OCI-LY7 (cell line): Measurements from ENCODE around the gene ROBO2. TPM values are rescaled to one million over a fixed set of nuclear protein-coding genes. Genes with fewer than 3 reads are reported as not detected.

Experiments used
- BruUV-seq: library from RNA; stranded (reverse); fragments of 400-500 nt; replicated peaks from 2 replicates; lab custom pipeline; 2021; lab: Mats Ljungman, UMichigan
- CTCF ChIA-PET: fragments of 300-600 bp; sonication (Branson Sonifier 250); formaldehyde crosslinking; loops from one replicate; lab custom pipeline; 2022; ENCODE audit warnings: antibody characterized with exemption; ENCODE audit not compliant: unreplicated experiment; lab: Charles Lee
- POLR2A ChIA-PET: fragments of 300-600 bp; sonication (Branson Sonifier 250); formaldehyde crosslinking; loops from one replicate; lab custom pipeline; 2022; ENCODE audit warnings: antibody characterized with exemption; lab: Charles Lee
- DNase-seq: peaks from one replicate; pipeline ENCODE4 v3.0.0-alpha.2; 2015; ENCODE audit warnings: low spot score
- H2AFZ ChIP-seq: fragments of 200-600 bp; sonication (generic), shearing (Covaris generic); 2 replicates; pipeline ENCODE4 v1.6.1; 2014; ENCODE audit warnings: mild to moderate bottlenecking, antibody characterized with exemption, low read length, moderate library complexity
- H3K27ac ChIP-seq: fragments of 200-600 bp; sonication (generic); 2 replicates; pipeline ENCODE4 v1.5.1; 2014; ENCODE audit warnings: mixed run types, low read depth, mild to moderate bottlenecking, moderate library complexity, low read length, inconsistent platforms; ENCODE audit not compliant: poor library complexity, severe bottlenecking
- H3K36me3 ChIP-seq: fragments of 200-600 bp; sonication (generic); 2 replicates; pipeline ENCODE4 v1.6.1; 2014; ENCODE audit warnings: mild to moderate bottlenecking, antibody characterized with exemption, low read length, moderate library complexity, mixed read lengths; ENCODE audit not compliant: insufficient read depth
- H3K4me1 ChIP-seq: fragments of 200-600 bp; sonication (generic); 2 replicates; pipeline ENCODE4 v1.5.1; 2014; ENCODE audit warnings: mild to moderate bottlenecking, low read length; ENCODE audit not compliant: insufficient read depth, poor library complexity, severe bottlenecking
- H3K4me2 ChIP-seq: fragments of 200-600 bp; sonication (generic); 2 replicates; pipeline ENCODE4 v1.6.1; 2014; ENCODE audit warnings: mild to moderate bottlenecking, low read length
- H3K4me3 ChIP-seq: fragments of 200-600 bp; sonication (generic); 2 replicates; pipeline ENCODE4 v1.5.1; 2014; ENCODE audit warnings: mild to moderate bottlenecking, low read depth, low read length; ENCODE audit not compliant: poor library complexity, severe bottlenecking
- H3K79me2 ChIP-seq: fragments of 200-600 bp; sonication (generic); 2 replicates; pipeline ENCODE4 v1.6.1; 2016; ENCODE audit warnings: low read depth, mild to moderate bottlenecking, low read length, moderate library complexity, mixed read lengths; ENCODE audit not compliant: insufficient read depth
- H3K9me2 ChIP-seq: fragments of 200-600 bp; sonication (generic); 2 replicates; pipeline ENCODE4 v1.6.1; 2016; ENCODE audit warnings: mild to moderate bottlenecking, low read length, mixed read lengths; ENCODE audit not compliant: insufficient read depth
- H3K9me3 ChIP-seq: fragments of 200-600 bp; sonication (generic); 2 replicates; pipeline ENCODE4 v1.6.1; 2014; ENCODE audit warnings: mild to moderate bottlenecking, mixed run types, low read length, mixed read lengths
- H4K20me1 ChIP-seq: fragments of 200-600 bp; sonication (generic); 2 replicates; pipeline ENCODE4 v1.6.1; 2014; ENCODE audit warnings: mild to moderate bottlenecking, antibody characterized with exemption, low read length, moderate library complexity, mixed read lengths; ENCODE audit not compliant: insufficient read depth
- EZH2phosphoT487 ChIP-seq: fragments of 200-600 bp; sonication (generic); IDR thresholded peaks from 2 replicates; pipeline ENCODE4 v1.6.1; 2018; ENCODE audit warnings: low read depth, borderline replicate concordance, mild to moderate bottlenecking, mixed run types, antibody characterized with exemption, low read length, moderate library complexity, mixed read lengths
- intact Hi-C: fragments of 100-400 bp; cut with micrococcal nuclease; formaldehyde crosslinking; loops from one replicate; pipeline ENCODE4 v1.10.0; 2022; ENCODE audit not compliant: unreplicated experiment
- total RNA-seq, 2 experiments: library from RNA; depleted of rRNA in 1 of 2; stranded (reverse); fragments of >200 nt in 1 of 2; shearing (Covaris generic) in 1 of 2; gene quantifications; 2 replicates each; pipeline ENCODE4 v1.2.3, GENCODE V29; 2014 to 2022
- TF ChIP-seq, protein P1 (sequence below): fragments of 200-600 bp; sonication (generic); conservative IDR thresholded peaks from 2 replicates; pipeline ENCODE4 v1.5.1; 2014; ENCODE audit warnings: mild to moderate bottlenecking, antibody characterized with exemption, low read length, moderate library complexity, mixed read lengths

Gene ROBO2
- total RNA-seq, 2 experiments from 2014 or later: 0.06 to 4.8 TPM

DNA sequence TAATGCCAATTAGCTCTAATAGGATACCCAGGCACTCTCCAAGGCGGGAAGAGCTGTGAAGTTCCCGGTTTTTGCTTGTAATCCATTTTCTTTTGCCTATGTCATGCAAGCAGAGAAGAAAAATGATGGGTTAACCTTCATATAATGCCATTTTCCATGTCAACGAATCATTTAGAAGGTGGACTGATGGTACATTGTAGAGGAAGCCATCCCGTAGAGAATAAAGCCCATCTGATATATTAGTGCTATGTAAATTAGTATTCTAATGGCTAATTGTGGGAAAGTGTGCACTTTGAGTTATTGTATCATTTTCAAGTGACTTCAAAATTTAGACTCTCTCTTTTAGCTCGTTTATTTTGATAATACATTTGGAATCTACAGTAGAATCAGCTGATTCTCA lies 509.1 kb downstream of the ROBO2 start:
- H3K4me2 ChIP-seq: no peak overlapping the region
- H3K79me2 ChIP-seq: no peaks in the 10 kb centered on the region
- no peak for DNase-seq
- TF ChIP-seq, protein P1, sequence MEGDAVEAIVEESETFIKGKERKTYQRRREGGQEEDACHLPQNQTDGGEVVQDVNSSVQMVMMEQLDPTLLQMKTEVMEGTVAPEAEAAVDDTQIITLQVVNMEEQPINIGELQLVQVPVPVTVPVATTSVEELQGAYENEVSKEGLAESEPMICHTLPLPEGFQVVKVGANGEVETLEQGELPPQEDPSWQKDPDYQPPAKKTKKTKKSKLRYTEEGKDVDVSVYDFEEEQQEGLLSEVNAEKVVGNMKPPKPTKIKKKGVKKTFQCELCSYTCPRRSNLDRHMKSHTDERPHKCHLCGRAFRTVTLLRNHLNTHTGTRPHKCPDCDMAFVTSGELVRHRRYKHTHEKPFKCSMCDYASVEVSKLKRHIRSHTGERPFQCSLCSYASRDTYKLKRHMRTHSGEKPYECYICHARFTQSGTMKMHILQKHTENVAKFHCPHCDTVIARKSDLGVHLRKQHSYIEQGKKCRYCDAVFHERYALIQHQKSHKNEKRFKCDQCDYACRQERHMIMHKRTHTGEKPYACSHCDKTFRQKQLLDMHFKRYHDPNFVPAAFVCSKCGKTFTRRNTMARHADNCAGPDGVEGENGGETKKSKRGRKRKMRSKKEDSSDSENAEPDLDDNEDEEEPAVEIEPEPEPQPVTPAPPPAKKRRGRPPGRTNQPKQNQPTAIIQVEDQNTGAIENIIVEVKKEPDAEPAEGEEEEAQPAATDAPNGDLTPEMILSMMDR: no peak
- no peak for TF ChIP-seq EZH2phosphoT487
- no peak overlapping the region for H2AFZ ChIP-seq
- H3K9me3 ChIP-seq: no peaks in the 10 kb centered on the region
- intact Hi-C loops: no loop called here
- H3K4me1 ChIP-seq: no peaks in the 10 kb centered on the region
- H3K9me2 ChIP-seq: no peaks in the 10 kb centered on the region
- H3K36me3 ChIP-seq: no peaks in the 10 kb centered on the region
- ChIA-PET POLR2A (interaction anchor here (1.2 kb wide), 1 partner anchor 38 kb away, joined by 3 read pairs; no protein-coding TSS in a partner anchor), CTCF (no interaction called here)
- no peaks in the 10 kb centered on the region for H4K20me1 ChIP-seq
- no peak overlapping the region for H3K27ac ChIP-seq
- H3K4me3 ChIP-seq: no peak overlapping the region
- BruUV-seq: no TSS peak

DNA sequence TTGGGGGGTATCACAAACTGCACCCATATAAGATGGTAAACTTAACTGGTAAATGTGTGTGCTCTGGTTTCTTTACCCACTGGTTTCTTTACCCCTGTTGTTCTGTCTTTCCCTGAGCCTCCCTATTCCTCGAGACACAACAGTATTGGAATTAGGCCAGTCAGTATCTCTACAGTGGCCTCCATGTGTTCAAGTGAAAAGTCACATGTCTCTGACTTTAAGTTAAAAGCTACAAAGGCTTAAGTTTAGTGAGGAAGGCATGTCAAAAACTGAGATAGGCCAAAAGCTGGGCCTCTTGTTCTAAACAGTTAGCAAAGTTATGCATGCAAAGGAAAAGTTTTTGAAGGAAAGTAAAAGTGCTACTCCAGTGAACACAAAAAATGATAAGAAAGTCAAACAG lies 513.3 kb downstream of the ROBO2 start:
- no TSS peak for BruUV-seq
- CTCF ChIA-PET: no interaction called here
- DNase-seq: no peak

DNA sequence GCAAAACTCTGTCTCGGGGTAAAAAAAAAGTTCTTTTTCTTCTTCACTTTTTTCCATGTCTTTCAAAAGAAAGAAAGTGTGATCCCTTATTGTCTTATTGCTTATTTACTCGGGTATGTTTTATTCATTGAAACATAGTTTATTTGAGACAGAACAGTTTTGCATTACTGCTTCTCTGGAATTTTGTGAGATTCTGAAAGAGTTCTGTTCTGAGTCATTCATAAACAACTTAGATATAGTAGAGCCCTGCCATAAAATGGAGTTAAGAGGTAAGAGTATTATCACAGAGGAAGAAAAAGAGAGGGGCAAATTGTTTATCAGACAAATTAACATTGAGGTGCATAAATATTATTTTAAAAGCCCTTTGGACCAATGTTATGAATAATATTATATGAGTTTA lies 522.2 kb downstream of the ROBO2 start:
- Histone ChIP-seq H2AFZ (no peak overlapping the region), H3K27ac (no peak overlapping the region), H4K20me1 (no peaks in the 10 kb centered on the region), H3K36me3 (no peaks in the 10 kb centered on the region), H3K9me2 (no peaks in the 10 kb centered on the region), H3K9me3 (no peaks in the 10 kb centered on the region), H3K4me3 (no peak overlapping the region), H3K79me2 (no peaks in the 10 kb centered on the region), H3K4me1 (no peaks in the 10 kb centered on the region), H3K4me2 (no peak overlapping the region)
- ChIA-PET POLR2A (no interaction called here), CTCF (no interaction called here)
- BruUV-seq: no TSS peak
- no peak for TF ChIP-seq EZH2phosphoT487
- intact Hi-C loops: no loop called here
- DNase-seq: no peak

More for the DNA sequence above, 513.3 kb downstream of the ROBO2 start:
- H3K9me2 ChIP-seq: no peaks in the 10 kb centered on the region
- H3K36me3 ChIP-seq: no peaks in the 10 kb centered on the region
- H3K4me3 ChIP-seq: no peak overlapping the region
- H3K27ac ChIP-seq: no peak overlapping the region
- H3K4me2 ChIP-seq: no peak overlapping the region
- TF ChIP-seq EZH2phosphoT487: no peak
- TF ChIP-seq, protein P1: no peak
- H3K79me2 ChIP-seq: no peaks in the 10 kb centered on the region
- H2AFZ ChIP-seq: no peak overlapping the region
- H3K4me1 ChIP-seq: no peaks in the 10 kb centered on the region
- H4K20me1 ChIP-seq: no peaks in the 10 kb centered on the region
- POLR2A ChIA-PET: no interaction called here
- H3K9me3 ChIP-seq: no peaks in the 10 kb centered on the region
- intact Hi-C loops: no loop called here
